Epithelial cell of esophagus (primary cell): ENCODE measurements around the gene C20orf141.
"Not testable (repeated sequence)": the region's sequence is repeated elsewhere in the genome, so short reads cannot be mapped to it uniquely, and the experiment has no call there.

Experiments
- DNase-seq: peaks from one replicate; pipeline ENCODE4 v3.0.0; 2010; ENCODE audit warnings: low read depth
- H3K4me3 ChIP-seq: 2 replicates; pipeline ENCODE4 v1.5.1; 2011; ENCODE audit warnings: mild to moderate bottlenecking, low read length, control low read depth
- TF ChIP-seq, protein P1 (sequence below): IDR thresholded peaks from 2 replicates; pipeline ENCODE4 v1.5.1; 2011; ENCODE audit warnings: low read depth, mild to moderate bottlenecking, low read length, control low read depth, inconsistent platforms; ENCODE audit not compliant: insufficient read depth; ENCODE audit errors: missing control alignments

The C20orf141 gene, protein sequence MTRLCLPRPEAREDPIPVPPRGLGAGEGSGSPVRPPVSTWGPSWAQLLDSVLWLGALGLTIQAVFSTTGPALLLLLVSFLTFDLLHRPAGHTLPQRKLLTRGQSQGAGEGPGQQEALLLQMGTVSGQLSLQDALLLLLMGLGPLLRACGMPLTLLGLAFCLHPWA

DNA sequence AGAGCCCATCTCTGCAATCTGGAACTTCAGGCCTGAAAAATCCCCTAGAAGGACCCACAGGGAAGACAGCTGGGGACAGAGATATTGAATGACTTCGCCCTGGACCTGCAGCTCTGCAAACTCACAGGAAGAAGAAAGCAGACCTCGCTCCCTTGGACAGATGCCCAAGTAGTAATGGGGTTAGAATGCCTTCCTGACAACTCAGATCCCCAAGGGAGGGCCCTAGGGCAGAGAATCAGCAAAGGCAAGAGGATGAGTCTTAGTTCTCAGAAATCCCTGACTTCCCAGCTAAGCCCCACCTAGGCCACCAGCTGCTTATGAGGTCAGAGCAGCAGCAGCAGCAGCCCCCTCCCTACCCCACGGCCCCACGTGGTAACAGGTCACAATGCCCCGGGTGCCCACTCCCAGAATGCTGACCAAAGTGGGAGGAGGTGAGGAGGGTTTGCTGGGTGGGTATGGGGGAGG is at the start of gene C20orf141:
TSS of gene C20orf141 (plus strand) at position 401 of the 465 bp plus-strand sequence. CDS start 198 bp downstream, outside the sequence.
- DNase-seq: peak; percentile 94
- TF ChIP-seq, protein P1, sequence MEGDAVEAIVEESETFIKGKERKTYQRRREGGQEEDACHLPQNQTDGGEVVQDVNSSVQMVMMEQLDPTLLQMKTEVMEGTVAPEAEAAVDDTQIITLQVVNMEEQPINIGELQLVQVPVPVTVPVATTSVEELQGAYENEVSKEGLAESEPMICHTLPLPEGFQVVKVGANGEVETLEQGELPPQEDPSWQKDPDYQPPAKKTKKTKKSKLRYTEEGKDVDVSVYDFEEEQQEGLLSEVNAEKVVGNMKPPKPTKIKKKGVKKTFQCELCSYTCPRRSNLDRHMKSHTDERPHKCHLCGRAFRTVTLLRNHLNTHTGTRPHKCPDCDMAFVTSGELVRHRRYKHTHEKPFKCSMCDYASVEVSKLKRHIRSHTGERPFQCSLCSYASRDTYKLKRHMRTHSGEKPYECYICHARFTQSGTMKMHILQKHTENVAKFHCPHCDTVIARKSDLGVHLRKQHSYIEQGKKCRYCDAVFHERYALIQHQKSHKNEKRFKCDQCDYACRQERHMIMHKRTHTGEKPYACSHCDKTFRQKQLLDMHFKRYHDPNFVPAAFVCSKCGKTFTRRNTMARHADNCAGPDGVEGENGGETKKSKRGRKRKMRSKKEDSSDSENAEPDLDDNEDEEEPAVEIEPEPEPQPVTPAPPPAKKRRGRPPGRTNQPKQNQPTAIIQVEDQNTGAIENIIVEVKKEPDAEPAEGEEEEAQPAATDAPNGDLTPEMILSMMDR: no peak
- no peak within 1 kb of the TSS for H3K4me3 ChIP-seq

DNA sequence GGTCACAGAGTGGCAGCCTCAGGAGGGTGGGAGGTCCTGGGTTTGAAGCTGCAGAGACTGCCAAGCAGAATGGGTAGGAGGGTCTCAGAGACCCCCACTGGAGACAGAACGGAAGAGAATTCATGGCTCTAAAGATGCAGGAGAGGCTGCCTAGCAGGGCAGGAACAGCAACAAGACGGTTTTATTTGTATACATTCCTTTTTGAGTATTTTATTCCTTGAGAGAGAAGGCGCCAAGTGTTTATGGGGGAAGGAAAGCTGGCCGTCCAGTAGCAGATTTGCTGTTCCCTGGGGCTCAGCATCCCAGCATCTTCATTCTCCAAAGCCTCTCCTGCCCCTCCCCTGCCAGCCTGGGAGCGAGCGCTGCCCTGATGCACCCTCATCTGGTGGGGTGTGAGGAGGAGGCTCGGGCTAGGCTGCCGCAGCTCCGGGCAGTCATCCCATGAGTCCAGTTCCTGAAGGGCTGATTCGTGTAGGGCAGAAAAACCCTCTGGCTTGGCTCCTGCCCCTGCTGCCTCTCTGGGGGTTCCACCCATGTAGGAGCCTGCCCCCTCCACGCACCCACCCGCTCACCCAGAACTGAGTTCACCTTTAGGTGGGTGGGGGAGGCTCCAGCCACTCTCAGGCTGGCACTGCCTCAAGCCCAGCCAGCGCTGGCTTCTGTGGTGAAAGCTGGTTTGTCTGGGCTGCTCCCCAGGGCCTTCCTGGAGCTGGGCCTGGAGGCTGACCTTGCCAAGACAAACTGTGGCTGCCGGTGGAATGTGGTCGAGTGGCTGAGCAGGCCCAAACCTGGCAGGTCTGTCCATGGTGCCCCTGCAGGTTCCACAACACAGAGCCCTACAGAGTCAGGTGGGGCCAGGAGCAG is 46.8 kb upstream of the C20orf141 start:
- H3K4me3 ChIP-seq: no peak overlapping the region
- TF ChIP-seq, protein P1: no peak
- peak; percentile 78 for DNase-seq

DNA sequence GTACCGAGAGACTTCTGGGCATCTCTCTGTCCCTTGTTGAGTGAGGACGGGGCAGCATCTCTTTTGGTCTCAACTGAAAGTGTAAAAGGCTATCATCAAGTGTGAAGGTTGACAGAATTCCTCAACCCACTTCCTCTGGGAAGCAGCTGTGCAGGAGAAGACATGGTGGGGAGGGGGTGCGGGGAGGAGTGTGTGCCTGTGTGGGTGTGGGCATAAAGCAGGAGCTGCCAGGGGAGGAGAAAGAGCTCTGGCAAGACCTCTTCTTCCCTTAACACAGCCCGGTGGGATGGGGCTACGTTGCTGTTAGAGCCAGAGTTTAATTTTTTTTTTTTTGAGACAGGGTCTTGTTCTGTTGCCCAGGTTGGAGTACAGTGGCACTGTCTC is 46.2 kb upstream of the C20orf141 start:
- H3K4me3 ChIP-seq: no peak overlapping the region
- DNase-seq: no peak
- TF ChIP-seq, protein P1: no peak

DNA sequence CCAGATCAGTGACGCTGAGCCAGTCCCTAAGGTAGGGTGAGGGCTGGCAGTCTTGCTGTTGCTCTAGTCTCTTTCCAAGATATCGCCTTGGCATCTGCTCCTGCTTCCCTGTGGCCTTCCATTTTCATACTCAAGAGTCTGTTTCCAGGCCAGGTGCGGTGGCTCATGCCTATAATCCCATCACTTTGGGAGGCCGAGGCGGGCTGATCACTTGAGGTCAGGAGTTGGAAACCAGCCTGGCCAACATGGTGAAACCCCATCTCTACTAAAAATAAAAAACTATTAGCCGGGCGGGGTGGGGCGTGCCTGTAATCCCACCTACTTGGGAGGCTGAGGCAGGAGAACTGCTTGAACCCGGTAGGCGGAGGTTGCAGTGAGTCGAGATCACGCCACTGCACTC is 44.7 kb upstream of the C20orf141 start:
- not testable (repeated sequence) for DNase-seq, H3K4me3 ChIP-seq

DNA sequence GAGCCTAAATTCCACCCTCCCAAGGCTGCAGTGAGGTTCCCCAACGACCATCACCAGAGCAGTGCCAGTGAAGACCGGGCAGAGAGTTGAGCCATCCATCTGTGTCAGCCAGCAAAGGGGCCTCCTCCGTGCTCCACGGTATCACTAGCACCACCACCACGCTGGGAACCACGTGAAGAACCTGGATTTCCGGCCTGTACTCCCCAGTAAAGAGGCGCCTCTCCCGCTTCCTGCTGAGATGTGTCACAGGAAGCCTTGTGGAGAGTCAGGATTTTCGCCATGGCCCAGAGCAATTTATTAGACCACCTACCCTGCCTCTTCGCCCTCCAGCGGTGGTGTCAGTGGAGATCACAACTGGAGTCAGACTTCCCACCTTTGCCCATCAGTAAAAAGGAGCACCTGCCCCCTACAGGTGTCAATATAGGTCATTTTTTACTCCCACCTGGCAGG is 43.1 kb upstream of the C20orf141 start:
- no peak overlapping the region for H3K4me3 ChIP-seq
- DNase-seq: no peak
- TF ChIP-seq, protein P1: no peak

DNA sequence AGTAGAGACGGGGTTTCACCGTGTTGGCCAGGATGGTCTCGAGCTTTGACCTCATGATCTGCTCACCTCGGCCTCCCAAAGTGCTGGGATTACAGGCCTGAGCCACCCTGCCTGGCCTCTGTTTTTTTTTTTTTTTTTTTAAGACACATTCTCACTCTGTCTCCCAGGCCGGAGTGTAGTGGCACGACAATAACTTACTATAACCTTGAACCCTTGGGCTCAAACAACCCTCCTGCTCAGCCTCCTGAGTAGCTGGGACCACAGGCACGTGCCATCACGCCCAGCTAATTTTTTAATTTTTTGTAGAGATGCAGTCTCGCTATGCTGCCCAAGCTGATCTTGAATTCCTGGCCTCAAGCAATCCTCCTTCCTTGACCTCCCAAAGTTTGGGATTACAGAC is 41.0 kb upstream of the C20orf141 start:
- TF ChIP-seq, protein P1: no peak
- H3K4me3 ChIP-seq: no peak overlapping the region
- no peak for DNase-seq

DNA sequence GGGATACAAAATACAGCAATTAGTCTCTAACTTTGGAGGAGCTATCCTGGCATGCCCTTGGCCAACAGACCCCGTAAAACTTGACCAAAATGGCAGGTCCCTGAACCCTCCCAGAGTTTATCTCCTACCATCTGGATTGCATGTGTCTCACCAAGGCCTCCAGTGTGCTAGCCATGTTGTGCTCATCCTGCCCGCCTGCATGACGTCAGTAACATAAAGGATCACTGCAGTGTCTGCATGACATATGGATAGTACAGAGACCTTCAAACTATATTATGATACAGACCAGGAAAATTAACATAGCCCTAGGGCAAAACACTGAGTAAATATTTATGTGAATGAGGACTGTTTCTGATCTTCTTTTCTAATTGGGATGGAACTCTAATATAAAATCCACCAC is 39.6 kb upstream of the C20orf141 start:
- no peak for DNase-seq
- TF ChIP-seq, protein P1: no peak
- no peak overlapping the region for H3K4me3 ChIP-seq
